GM19463 (cell line): Measurements from ENCODE around the gene C3orf70.
"Not testable (repeated sequence)": the region's sequence is repeated elsewhere in the genome, so short reads cannot be mapped to it uniquely, and the experiment has no call there.

Source experiments
- ATAC-seq: cut with Tn5 transposase; IDR thresholded peaks from one replicate; pipeline ENCODE4 v1.9.1; 2021; ENCODE audit warnings: mild to moderate bottlenecking, moderate library complexity; ENCODE audit not compliant: unreplicated experiment

The C3orf70 gene

DNA sequence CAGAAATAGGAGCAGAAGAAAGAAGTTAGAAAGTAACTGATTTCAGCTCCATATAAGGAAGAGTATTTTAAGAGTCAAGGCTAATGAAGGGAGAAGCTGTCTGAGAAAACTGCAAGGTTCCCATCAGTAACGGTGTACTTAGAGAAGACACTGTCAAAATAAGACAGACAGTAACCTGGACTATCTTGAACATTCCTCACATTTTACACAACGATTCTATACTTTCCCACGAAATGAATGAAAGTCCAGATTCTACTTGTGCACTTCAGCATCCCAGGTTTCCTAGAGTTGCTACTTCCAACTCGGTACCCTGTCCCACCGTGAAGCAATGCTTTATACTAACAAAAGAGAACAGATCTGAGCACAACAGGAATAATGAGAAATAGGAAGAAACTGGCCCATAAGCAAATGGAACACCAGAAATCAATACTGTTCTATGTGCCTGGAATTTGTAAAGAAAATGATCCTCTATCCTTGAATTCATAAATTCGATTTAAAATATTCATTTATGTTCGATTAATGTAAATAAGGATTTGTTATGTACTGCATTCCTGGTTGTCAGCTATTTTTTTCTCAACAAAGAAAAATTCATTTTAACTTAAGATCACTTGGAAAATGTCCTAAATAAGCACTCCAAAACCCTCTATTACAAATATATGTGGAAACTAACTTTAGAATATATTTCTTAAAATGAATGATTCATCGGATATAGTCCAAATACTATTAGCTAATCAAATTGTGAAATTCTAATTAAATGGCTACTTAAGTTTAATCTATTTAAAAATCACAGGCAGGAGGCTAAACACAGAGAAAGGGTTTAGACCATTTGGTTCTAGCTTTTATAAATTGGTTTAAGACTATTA, 1.5 kb downstream of the C3orf70 start:
- no peak for ATAC-seq

DNA sequence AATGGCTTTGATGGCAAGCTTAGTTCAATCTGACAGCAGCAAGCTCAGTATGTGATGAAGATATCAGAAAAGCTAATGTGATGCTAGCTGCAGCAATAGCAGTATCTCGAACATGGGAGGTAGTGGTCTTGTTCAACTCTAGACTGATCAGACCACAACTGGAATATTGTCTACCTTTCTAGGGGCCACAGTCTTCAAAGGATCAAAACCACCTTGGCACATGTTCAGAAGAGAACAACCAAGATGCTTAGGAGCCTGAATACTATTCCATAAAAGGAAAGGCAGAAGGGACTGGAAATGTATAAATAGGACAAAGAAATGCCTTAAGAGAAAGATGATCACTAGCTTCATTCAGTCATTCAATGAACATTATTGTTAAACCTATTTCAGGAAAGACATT, 2.3 kb downstream of the C3orf70 start:
- no peak for ATAC-seq

DNA sequence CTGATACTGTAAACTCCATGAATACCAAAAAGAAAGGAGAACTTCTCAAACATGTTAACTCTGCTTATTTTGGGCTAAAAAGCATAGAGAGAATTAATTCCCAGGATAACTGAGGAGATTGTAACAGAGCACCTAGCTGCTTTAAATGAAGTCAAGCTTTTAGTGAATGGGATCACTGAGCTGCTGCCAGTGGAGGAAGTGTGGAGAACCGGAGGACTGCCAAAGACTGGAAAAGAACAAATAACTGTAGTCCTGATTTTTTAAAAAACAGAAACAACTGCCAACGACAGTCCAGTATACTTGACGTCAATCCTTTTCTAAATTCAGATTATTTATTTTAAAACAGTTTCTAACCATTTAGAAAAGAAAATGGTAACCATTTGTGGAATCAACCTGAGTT, 3.3 kb downstream of the C3orf70 start:
- ATAC-seq: no peak

DNA sequence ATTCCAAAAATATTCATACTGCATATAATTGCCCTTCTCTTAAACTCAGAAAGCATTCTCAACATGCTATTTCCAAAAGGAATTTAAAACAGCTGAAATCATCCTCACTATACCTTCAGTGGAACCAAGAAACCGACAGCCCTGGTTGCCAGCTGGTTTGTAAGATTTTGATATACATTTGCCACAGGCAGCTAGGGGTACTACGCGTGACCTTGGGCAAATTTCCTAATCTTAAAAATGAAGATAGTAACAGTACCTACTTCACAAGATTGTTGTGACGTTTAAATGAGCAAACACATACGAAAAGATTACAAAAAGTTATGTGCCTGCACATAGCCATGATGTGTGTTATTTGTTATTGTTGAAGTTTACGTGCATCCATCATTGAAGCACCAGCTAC, 7.3 kb downstream of the C3orf70 start:
- ATAC-seq: no peak

DNA sequence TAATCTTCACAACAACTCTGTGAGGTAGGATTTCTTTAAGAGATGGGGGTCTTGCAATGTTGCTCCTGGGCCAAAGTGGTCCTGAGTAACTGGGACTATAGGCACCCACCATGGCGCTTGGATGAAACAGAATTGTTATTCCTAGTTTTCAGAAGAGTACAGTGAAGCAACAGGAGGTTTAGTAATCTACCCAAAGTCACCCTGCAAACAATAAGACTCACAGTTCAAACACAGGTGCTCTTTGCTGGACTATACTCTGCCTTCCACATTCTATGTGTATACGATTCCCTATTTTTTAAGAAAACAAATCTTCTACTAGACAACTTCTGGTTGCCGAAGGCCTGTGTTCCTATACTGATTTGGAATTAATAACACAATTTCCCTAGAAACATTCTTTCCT, 8.1 kb downstream of the C3orf70 start:
- no peak for ATAC-seq

DNA sequence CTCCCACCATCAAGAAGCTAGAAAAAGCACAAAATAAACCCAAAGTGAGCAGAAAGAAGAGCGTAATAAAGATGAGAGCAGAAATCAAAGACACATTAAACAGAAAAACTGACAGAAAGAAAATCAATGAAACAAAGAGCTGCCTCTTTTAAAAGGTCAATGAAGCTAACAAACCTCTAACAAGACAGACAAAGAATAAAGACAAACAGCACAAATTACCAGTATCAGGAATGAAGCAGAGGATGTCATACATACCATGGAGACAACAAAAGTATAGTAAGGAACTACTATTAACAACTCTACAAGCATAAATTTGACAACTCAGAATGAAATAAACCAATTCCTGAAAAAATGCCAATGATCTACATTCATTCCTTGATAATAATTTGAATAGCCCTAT, 15.0 kb downstream of the C3orf70 start:
- ATAC-seq: no peak

DNA sequence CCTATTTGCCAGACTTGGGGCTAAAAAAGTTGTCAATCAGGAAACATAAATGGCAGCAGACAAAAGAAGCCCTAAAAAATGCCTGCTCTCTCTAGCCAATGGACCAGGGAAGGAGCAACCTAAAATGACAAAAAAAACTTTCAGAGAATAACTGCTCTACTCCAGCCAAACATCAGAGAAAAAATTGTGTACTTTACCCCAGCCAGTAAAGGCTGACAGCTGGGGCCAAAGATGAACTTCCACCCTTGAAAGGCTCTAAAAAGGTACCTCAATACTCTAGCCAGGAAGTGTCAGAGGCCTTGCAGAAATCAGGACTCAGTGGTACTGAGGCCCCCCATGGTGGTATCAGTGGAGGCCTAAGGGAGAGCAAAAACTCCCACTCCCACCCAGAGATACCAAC, 18.4 kb downstream of the C3orf70 start:
- ATAC-seq: no peak

DNA sequence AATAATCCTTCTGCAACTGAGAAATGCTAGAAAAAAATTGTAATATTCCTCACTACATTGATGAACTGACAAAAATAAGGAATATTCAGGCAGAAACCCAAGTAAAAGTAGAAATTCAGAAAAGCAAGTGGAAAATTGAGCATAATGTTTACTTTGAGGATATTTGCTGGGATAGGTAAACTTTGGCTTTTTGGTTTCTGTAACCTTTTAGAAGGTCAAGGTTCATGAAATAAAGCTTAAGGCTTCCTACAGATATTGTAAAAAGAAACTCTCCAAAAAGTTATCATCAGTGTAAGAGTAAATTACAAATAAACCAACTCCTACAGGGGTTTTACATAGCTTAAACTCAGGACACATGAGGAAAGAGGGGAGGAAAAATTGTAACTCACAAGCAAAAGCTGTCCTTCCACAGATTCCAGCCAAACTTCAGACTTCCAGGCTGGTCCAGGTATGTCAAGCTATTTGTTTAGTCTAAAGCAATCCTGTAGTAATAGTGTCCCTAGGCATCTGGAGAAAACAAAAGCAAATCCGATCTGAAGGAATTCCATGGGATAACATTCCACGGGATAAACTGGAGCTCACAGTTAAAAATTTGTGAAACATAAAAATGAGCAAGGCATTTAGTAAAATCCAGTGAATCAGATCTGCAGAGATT, 21.1 kb downstream of the C3orf70 start:
- ATAC-seq: no peak

DNA sequence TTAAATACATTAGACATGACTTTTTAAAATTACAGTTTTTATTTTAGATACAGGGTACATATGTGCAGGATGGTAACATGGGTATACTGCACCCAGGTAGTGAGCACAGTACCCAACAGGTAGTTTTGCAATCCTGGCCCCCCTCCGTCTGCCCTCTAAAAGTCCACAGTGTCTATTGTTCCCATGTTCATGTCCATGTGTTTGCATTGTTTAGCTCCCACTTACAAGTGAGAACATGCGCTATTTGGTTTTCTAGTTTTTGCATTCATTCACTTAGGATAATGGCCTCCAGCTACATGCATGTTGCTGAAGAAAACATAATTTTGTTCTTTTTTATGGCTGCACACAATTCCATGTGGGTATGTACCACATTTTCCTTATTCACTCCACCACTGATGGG, 23.8 kb downstream of the C3orf70 start:
- no peak for ATAC-seq

DNA sequence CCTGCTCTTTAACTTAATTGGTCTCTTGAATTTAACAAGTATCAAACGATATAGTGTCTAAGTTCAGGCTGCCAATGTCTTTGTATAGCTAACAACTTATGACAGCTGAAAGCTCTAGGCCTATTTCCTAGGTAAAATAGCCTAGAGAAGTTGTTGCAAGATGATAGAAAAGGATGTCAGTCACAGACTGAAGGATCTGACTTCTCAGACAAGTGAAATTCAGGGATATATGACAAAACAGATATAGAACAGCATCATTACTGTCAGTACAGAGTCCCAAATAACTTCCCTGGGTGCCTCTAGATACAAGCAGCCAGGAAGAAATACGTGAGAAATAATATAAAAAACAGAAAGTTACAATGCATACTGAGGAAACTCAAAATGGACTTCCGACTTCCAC, 26.7 kb downstream of the C3orf70 start:
- no peak for ATAC-seq

DNA sequence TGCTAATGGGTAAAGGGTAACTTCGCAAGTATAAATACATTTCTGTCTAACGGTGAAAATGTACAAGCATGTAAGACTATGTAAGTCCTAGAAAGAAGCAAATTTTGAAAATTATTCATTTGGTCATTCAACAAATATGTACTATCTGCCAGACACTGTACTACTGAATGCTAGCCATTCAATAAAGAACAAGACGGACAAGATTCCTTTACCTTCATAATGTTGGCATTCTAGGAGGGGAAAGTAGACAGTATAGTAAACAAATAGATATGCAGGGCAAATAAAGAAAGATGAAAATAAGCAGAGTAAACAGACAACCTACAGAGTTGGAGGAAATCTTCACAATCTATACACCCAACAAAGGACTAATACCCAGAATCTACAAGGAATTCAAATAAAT, 32.7 kb downstream of the C3orf70 start:
- no peak for ATAC-seq

DNA sequence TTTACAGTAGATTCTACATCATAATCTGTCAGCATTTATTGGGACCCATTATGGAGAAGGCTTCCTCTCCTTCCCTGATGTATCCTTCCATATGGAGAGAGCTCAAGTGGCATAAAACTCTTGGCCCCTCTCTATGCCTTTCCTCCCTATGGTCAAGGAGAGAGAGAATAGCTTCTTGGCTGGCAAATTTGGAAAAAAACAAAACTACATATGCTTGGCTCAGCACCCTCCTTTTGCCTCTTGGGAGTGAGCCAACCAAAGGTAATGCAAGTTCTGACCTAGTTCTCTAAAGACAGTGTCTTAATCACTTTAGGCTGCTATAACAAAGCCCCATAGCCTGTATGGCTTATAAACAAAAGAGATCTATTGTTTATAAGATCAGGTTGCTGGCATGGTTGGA, 37.5 kb downstream of the C3orf70 start:
- ATAC-seq: no peak

DNA sequence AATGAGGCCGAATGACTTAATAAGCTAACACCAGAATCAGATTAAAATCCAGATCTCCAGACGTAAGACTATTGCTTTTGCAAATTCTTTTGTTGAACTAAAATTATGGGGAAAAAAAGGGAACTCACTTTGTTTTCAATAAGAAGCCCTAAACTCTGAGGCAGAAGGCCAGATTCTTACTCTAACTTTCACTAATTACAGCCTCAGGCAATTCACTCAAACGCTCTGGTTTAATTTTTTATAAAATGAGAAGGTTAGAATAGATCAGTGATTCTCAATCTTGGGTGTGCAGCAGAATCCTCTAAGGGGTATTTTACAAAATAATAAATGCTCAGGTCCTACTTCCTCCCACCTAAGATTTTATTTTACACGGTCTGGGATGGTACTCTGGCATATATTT, 38.1 kb downstream of the C3orf70 start:
- no peak for ATAC-seq

DNA sequence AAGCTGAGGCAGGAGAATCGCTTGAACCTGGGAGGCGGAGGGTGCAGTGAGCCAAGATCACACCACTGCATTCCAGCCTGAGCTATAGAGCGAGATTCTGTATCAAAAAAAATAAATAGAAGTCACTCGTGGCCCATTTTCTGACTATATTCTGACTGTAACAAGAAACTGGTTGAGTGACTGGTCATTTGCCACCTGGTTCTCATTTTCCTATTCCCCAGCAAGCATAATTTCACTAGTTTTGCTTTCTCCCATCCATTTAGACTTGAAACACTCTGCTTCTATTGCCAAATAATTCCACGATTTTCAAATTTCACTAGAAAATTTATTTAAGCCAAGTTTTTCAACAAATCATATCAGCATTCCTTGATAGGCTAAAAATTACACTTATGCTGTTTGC, 40.7 kb downstream of the C3orf70 start:
- no peak for ATAC-seq

DNA sequence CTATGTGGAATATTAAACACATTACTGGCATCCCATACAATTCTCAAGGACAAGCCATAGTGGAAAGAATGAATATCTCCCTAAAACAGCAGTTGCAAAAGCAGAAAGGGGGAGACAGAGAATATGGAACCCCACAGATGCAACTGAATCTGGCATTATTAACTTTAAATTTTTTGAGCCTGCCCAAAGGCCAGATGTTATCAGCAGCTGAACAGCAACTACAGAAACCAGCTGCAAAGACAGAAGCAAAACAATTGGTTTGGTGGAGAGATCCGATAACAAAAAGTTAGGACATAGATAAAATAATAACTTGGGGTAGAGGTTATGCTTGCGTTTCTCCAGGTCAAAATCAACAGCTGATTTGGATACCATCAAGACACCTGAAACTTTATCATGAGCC, 43.8 kb downstream of the C3orf70 start:
- not testable (repeated sequence) for ATAC-seq

DNA sequence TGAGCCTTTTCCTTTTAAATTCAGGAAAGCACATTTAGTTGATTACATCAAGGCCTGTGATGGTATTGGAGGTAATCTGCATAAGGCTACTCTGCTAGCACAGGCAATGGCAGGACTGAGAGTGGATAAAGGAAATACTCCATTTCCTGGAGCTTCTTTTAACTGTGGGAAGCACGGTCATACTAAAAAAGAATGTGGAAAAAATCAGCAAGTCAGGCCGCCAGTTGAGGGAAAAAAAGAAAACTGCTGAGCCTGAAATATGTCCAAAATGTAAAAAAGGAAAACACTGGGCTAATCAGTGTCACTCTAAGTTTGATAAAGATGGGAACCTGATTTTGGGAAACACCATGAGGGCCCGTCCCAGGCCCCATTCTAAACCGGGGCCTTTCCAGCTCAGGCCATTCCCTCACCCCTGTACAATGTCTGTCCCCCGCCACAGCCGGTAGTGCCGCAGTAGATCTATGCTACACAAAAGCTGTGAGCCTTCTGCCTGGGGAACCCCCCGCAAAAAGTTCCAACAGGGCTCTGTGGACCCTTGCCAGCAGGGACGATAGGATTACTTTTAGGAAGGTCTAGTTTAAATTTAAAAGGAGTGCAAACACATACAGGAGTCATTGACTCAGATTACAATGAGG, 46.5 kb downstream of the C3orf70 start:
- ATAC-seq: not testable (repeated sequence)

DNA sequence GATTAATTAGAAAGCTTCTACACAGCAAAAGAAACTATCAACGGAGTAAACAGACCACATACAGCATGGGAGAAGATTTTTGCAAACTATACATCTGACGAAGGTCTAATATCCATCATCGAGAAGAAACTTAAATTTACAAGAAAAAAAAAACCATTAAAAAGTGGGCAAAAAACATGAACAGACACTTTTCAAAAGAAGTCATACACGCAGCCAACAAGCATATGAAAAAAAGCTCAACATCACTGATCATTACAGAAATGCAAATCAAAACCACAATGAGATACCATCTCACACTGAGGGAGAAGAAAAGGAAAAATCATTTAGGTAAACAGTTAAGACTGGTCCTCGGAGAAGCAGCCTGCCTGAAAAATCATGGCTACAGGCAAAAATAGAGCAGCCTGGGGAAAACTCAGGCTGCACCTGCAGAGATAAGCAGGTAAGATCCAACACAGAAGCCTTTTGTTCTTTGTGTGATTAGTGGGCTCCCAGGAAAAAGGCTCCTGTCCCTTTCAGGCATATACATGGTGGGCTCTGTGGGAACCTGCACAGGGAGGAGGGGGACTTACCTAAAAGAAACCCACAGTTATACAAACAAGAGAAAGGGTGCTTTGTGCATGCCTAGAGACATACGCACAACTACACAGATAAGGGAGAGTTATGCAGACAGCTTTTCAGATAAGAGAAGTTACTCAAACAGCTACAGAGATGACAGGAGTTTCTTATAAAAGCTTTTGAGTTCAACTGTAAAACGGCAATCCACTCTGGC, 49.3 kb downstream of the C3orf70 start:
- ATAC-seq: no peak

DNA sequence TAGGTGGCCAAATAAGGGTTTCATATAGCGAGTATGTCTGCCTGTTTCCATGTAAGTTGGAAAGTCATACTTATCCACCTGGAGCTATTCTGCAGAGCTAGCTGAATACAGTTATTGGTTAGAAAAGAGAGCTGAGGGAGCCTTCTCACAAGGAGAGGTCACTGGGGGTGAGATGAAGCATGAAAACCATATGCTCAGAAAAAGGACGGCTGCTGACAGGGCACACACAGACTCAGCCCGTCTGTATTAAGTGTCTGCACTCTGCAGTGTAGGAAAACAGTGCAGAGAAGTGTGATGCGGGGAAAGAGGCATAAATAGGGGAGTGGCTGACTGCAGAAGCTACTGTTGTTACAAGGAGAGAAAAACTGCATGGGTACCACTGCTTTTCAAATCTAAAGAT, 58.2 kb downstream of the C3orf70 start:
- no peak for ATAC-seq

DNA sequence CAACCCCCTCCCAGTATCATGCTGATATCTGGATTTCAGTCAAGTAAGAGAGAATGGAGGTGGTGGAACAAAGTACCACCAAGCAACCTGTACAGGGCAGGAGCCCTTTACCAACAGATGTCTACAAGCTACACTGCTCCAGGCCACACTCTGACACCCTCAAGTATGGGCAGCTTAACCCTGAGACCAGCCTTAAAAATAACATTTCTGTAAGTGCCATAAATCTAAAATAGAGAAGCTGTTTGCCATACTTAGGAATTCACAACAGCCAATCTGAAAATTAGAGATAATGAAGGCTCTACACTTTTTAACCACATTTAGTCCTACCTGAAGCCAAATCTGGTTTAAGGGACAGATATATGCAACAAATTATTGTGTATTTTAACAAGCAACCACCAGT, 59.7 kb downstream of the C3orf70 start:
- ATAC-seq: no peak

DNA sequence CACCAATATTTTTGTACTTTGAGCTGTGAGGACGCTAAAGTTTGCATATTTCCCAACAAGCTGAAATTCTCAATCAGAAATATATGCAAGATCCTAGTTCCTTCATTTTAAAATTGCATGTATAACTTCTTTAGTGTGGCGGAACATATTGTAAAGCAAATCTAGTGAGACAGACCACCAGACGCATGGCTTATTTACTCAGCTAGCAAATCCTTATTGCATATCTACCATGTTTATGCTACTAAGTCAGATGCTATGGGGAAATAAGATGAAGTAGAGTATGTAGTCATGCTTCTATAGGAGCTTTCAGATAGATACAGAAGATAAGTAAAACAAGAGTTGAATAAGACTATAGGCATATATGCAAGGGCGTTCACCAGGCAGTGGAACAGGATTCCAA, 62.0 kb downstream of the C3orf70 start:
- no peak for ATAC-seq

DNA sequence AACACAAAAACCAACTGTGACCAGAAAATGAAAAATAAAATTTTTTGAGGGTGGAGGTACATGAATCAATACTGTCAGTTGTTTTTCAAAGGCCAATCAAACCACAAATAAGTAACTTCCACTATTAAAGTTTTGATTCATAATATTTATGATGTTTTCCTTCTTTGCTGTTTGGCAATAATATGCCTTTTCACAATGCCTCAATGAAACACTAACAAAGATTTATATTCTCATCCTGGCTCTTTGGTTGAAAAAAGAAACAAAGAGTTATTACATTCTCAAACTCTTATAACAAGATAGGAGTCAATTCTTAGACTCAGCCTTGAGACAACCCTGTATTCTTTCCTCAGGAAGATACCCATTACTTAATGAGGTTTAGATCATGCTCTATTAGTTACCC, 63.1 kb downstream of the C3orf70 start:
- no peak for ATAC-seq
